Smooth muscle cell (in vitro differentiated cells): ENCODE data around the gene CARNS1. TPM values are rescaled to one million over a fixed set of nuclear protein-coding genes. Genes with fewer than 3 reads are reported as not detected.

Experiments
- DNase-seq: peaks from one replicate; lab custom pipeline; 2025; ENCODE audit not compliant: unreplicated experiment; lab: John Stamatoyannopoulos, UW
- H2AFZ ChIP-seq: fragments of 200-600 bp; sonication (generic); 2 replicates; pipeline ENCODE4 v1.6.0; 2016; ENCODE audit warnings: antibody characterized with exemption, low read depth, mild to moderate bottlenecking
- H3F3A ChIP-seq: fragments of 200-600 bp; sonication (generic); 2 replicates; pipeline ENCODE4 v1.6.0; 2017; ENCODE audit warnings: antibody characterized with exemption, low read depth
- H3K27ac ChIP-seq: fragments of 200-600 bp; sonication (generic); 2 replicates; pipeline ENCODE4 v1.5.1; 2016; ENCODE audit warnings: low read depth, mild to moderate bottlenecking
- H3K27me3 ChIP-seq: fragments of 200-600 bp; sonication (generic); 2 replicates; pipeline ENCODE4 v1.6.1; 2016; ENCODE audit warnings: low read depth, mild to moderate bottlenecking
- H3K36me3 ChIP-seq: fragments of 200-600 bp; sonication (generic); 2 replicates; pipeline ENCODE4 v1.5.1; 2016; ENCODE audit warnings: low read depth
- H3K4me1 ChIP-seq: fragments of 200-600 bp; sonication (generic); 2 replicates; pipeline ENCODE4 v1.5.1; 2016; ENCODE audit warnings: low read depth
- H3K4me2 ChIP-seq: fragments of 200-600 bp; sonication (generic); 2 replicates; pipeline ENCODE4 v1.6.0; 2016; ENCODE audit warnings: mild to moderate bottlenecking
- H3K4me3 ChIP-seq: fragments of 200-600 bp; sonication (generic); 2 replicates; pipeline ENCODE4 v1.5.1; 2016; ENCODE audit warnings: mild to moderate bottlenecking
- H3K79me2 ChIP-seq: fragments of 200-600 bp; sonication (generic); 2 replicates; pipeline ENCODE4 v1.6.0; 2016; ENCODE audit warnings: low read depth, mild to moderate bottlenecking
- H3K9ac ChIP-seq: fragments of 200-600 bp; sonication (generic); 2 replicates; pipeline ENCODE4 v1.6.0; 2016; ENCODE audit warnings: low read depth
- H3K9me3 ChIP-seq: fragments of 200-600 bp; sonication (generic); replicated peaks from 2 replicates; pipeline ENCODE4 v1.5.1; 2016; ENCODE audit warnings: low read depth
- H4K20me1 ChIP-seq: fragments of 200-600 bp; sonication (generic); 2 replicates; pipeline ENCODE4 v1.6.0; 2016; ENCODE audit warnings: low read depth
- WGBS: methylation state at CpG from one replicate; pipeline ENCODE4 v1.1.7; 2016; ENCODE audit warnings: low lambda C conversion rate; 5-methylcytosine and 5-hydroxymethylcytosine counted together
- polyA plus RNA-seq: library from polyadenylated mRNA; unstranded; fragments of >200 nt; fragmentation: Nextera tagmentation; extraction: Ambion mirVana; gene quantifications from 2 replicates; pipeline ENCODE4 v1.2.1, GENCODE V29; 2016
- total RNA-seq: library from RNA; depleted of rRNA; stranded (reverse); fragments of >200 nt; gene quantifications from 2 replicates; pipeline ENCODE4 v1.2.3, GENCODE V29; 2014
- TF ChIP-seq, protein P1 (sequence below): fragments of 200-600 bp; sonication (generic); IDR thresholded peaks from 2 replicates; pipeline ENCODE4 v1.5.1; 2017; ENCODE audit warnings: borderline replicate concordance, mild to moderate bottlenecking, antibody characterized with exemption; ENCODE audit not compliant: insufficient read depth, poor library complexity, severe bottlenecking

CARNS1 gene
- total and polyA plus RNA-seq, 2 experiments from 2014 or later, result 0.36 to 1.7 TPM

DNA sequence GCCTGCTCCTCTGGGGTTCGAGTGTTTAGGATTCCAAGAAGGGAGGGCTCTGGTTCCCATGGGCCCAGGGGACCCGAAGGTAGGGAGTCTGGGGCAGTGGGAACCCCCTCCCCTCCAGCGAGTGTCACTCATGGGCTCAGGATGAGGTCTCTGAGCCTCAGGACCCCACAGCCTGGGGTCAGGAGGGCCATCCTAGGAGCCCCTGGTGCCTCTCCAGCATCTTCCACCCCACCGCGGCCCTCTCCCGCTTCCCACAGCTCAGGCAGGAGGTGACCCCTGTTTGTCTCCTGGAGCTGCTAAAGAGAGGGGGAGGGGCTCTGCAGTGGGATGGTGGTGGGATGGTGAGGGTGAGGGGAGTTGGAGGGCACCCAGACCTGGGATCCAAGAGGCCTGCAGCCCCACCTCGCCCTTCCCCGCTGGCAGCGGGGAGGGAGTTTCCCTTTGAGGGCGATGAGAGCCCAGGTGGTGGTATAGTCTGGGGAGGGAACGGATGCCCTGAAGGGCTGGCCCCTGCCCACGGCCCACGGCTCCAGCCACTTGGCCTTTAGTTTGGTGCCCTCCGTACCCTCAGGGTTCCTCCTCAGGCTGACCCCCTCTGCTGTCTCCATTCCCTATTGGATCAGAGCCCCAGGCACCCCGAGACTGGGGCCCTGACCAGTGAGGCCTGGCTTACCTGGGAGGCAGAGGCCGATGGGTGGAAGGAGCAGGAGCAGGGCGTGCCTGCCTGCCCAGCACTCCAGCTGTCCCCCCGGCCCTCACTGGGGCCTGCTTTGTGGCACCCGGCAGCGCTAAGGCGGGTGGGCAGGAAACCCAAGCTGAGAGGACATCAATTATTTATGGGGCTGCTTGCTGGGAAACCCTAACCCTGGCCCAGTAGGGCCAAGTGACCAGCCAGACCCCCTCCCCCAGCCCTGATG lies 38.6 kb downstream of the CARNS1 start:
- WGBS, result 97% methylated on average over 18 of the region's 21 CpGs
- no peak overlapping the region for H3K27ac ChIP-seq
- no peaks in the 10 kb centered on the region for H3F3A ChIP-seq
- no peaks in the 10 kb centered on the region for H3K4me1 ChIP-seq
- H3K9me3 ChIP-seq, result no peaks in the 10 kb centered on the region
- no peak overlapping the region for H3K4me2 ChIP-seq
- no peaks in the 10 kb centered on the region for H3K27me3 ChIP-seq
- no peak for DNase-seq
- H4K20me1 ChIP-seq, result no peaks in the 10 kb centered on the region
- TF ChIP-seq, protein P1, sequence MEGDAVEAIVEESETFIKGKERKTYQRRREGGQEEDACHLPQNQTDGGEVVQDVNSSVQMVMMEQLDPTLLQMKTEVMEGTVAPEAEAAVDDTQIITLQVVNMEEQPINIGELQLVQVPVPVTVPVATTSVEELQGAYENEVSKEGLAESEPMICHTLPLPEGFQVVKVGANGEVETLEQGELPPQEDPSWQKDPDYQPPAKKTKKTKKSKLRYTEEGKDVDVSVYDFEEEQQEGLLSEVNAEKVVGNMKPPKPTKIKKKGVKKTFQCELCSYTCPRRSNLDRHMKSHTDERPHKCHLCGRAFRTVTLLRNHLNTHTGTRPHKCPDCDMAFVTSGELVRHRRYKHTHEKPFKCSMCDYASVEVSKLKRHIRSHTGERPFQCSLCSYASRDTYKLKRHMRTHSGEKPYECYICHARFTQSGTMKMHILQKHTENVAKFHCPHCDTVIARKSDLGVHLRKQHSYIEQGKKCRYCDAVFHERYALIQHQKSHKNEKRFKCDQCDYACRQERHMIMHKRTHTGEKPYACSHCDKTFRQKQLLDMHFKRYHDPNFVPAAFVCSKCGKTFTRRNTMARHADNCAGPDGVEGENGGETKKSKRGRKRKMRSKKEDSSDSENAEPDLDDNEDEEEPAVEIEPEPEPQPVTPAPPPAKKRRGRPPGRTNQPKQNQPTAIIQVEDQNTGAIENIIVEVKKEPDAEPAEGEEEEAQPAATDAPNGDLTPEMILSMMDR, result no peak
- no peak overlapping the region for H3K4me3 ChIP-seq
- no peak overlapping the region for H3K9ac ChIP-seq
- no peaks in the 10 kb centered on the region for H3K36me3 ChIP-seq
- H2AFZ ChIP-seq, result no peak overlapping the region
- no peaks in the 10 kb centered on the region for H3K79me2 ChIP-seq

DNA sequence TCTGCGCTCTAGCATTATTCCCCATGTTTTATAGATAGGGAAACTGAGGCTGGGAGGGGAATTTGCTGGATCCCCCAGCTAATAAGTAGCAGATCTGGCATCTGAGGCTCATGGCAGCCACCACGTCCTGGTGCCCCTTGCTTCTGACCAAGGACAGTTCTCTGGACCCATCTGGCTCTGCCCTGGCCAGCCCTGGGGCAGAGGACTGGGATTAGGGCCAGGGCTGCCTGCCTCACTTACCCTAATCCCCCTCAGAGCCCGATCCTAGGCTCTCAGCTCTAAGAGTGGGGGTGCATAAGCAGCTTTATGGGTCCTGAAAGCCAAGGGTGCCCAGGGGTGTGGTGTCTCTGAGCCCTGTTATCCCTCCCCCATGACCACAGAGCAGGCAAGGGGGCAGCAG lies 39.6 kb downstream of the CARNS1 start, which contains the start of gene CABP4:
Gene CABP4 (plus strand): TSS at position 301 of the 400 bp plus-strand sequence. CDS start 70 bp downstream, at position 371.
- TF ChIP-seq, protein P1, result no peak
- Histone ChIP-seq H3K9me3 (no peaks in the 10 kb centered on the region), H3K27ac (no peak within 1 kb of the TSS), H3K9ac (no peak within 1 kb of the TSS), H3K4me3 (no peak within 1 kb of the TSS), H3K27me3 (no peaks in the 10 kb centered on the region), H3K36me3 (no peaks in the 10 kb centered on the region), H2AFZ (no peak within 1 kb of the TSS), H3K4me2 (no peak within 1 kb of the TSS), H4K20me1 (no peaks in the 10 kb centered on the region), H3F3A (no peaks in the 10 kb centered on the region), H3K4me1 (no peaks in the 10 kb centered on the region), H3K79me2 (no peaks in the 10 kb centered on the region)
- DNase-seq, result no peak
- WGBS, result 84% methylated on average over 3 of the region's 3 CpGs

DNA sequence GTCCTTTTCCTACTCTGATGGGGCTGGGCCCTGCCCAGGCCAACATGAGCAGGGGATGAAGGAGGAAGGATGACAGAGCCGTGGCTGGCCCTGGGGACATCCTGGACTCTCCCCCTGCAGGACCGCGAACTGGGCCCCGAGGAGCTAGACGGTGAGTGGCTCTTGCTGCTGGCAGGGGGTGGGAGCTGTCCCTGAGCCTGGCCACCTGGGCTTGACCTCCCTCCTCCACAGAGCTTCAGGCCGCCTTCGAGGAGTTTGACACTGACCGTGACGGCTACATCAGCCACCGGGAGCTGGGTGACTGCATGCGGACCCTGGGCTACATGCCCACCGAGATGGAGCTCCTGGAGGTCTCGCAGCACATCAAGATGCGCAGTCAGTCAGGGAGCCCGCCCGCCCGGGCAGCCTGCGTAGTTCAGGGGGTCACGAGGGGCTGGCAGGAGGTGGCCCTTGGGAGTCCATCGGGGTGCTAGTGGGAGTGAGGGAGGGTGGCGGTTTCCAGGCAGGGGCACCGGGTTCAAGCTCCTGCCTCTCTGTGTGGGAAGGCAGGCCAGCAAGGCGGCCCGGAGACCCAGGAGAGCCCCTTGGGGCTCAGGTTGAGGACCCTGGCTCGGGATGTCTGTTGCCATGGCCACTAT lies 40.7 kb downstream of the CARNS1 start:
- H3K9me3 ChIP-seq, result no peaks in the 10 kb centered on the region
- no peak overlapping the region for H3K27ac ChIP-seq
- TF ChIP-seq, protein P1, result no peak
- H4K20me1 ChIP-seq, result no peaks in the 10 kb centered on the region
- no peak overlapping the region for H3K4me3 ChIP-seq
- no peak overlapping the region for H3K4me2 ChIP-seq
- no peaks in the 10 kb centered on the region for H3K4me1 ChIP-seq
- no peak for DNase-seq
- no peak overlapping the region for H3K9ac ChIP-seq
- H3K36me3 ChIP-seq, result no peaks in the 10 kb centered on the region
- H2AFZ ChIP-seq, result no peak overlapping the region
- peaks cover under 1% of the 10 kb centered on the region for H3F3A ChIP-seq
- WGBS, result 89% methylated on average over 24 of the region's 25 CpGs
- no peaks in the 10 kb centered on the region for H3K27me3 ChIP-seq
- H3K79me2 ChIP-seq, result no peaks in the 10 kb centered on the region
